Immature natural killer cell (primary cell): Measurements from ENCODE around the gene ATP6V1G2. TPM values are rescaled to one million over a fixed set of nuclear protein-coding genes. Genes with fewer than 3 reads are reported as not detected.

Source experiments
- DNase-seq, 3 donors: peaks; one replicate each; pipeline ENCODE4 v3.0.0; 2022; ENCODE audit warnings: mixed read lengths in 1 of 3
- H3K27ac Mint-ChIP-seq, 6 donors: one replicate each; pipeline ENCODE4 v1.8.0; 2020; ENCODE audit warnings: mixed read lengths in 6 of 6, mild to moderate bottlenecking in 5 of 6, inconsistent platforms in 4 of 6, moderate library complexity in 3 of 6
- H3K27me3 Mint-ChIP-seq, 3 donors: one replicate each; pipeline ENCODE4 v1.8.0; 2020 to 2021; ENCODE audit warnings: low read depth in 3 of 3, mild to moderate bottlenecking in 3 of 3, mixed read lengths in 3 of 3, moderate library complexity in 3 of 3, inconsistent platforms in 1 of 3
- H3K36me3 Mint-ChIP-seq, 3 donors: one replicate each; pipeline ENCODE4 v1.8.0; 2020; ENCODE audit warnings: mixed read lengths in 3 of 3, inconsistent platforms in 2 of 3, mild to moderate bottlenecking in 2 of 3
- H3K4me1 Mint-ChIP-seq, 2 donors: one replicate each; pipeline ENCODE4 v1.8.0; 2020; ENCODE audit warnings: inconsistent platforms in 2 of 2, mild to moderate bottlenecking in 2 of 2, mixed read lengths in 2 of 2, moderate library complexity in 1 of 2
- H3K4me3 Mint-ChIP-seq, 5 donors: one replicate each; pipeline ENCODE4 v1.8.0; 2020; ENCODE audit warnings: mild to moderate bottlenecking in 5 of 5, mixed read lengths in 5 of 5, inconsistent platforms in 3 of 5, moderate library complexity in 3 of 5
- H3K9me3 Mint-ChIP-seq, 6 donors: one replicate each; pipeline ENCODE4 v1.8.0; 2020; ENCODE audit warnings: mild to moderate bottlenecking in 6 of 6, mixed read lengths in 6 of 6, inconsistent platforms in 4 of 6, moderate library complexity in 3 of 6
- polyA plus RNA-seq, 3 donors: library from polyadenylated mRNA; unstranded; fragments of 300-500 nt; fragmentation: Illumina TruSeq; gene quantifications; one replicate each; pipeline ENCODE4 v1.2.3, GENCODE V29; 2021

Gene ATP6V1G2
- polyA plus RNA-seq, 3 donors from 2014 or later, result not detected

- peaks cover 13 to 27% (median 16%) of the 10 kb centered on the region in 3 donors for H3K27me3 Mint-ChIP-seq
Observed at GRCh38 chr6:31572041-31572911, 25.9 kb upstream of the ATP6V1G2 start, which contains the start of gene LTA. LTA (plus strand) TSS chr6:31572289; CDS start chr6:31572743, 454 bp downstream.

GRCh38 chr6:31569861-31570536 is 23.6 kb upstream of the ATP6V1G2 start:
- Mint-ChIP-seq H3K9me3 (no peaks in the 10 kb centered on the region), H3K4me3 (no peak overlapping the region), H3K27me3 (peaks cover 9 to 24% (median 12%) of the 10 kb centered on the region in 3 donors), H3K27ac (peak overlapping the region; percentile 50 to 91 (median 75)), H3K36me3 (no peaks in the 10 kb centered on the region), H3K4me1 (peaks cover 67 to 73% of the 10 kb centered on the region in 2 donors)
- DNase-seq, result no peak

More at GRCh38 chr6:31572041-31572911, 25.9 kb upstream of the ATP6V1G2 start, which contains the start of gene LTA:
- DNase-seq, result peak in 2 of 3 donors; percentile 50 to 65
- peaks cover 0 to 6% (median 4%) of the 10 kb centered on the region in 3 donors for H3K36me3 Mint-ChIP-seq
- peak within 1 kb of the TSS; percentile 76 to 90 (median 86) for H3K4me3 Mint-ChIP-seq
- peak within 1 kb of the TSS; percentile 86 to 98 (median 96) for H3K27ac Mint-ChIP-seq
- no peaks in the 10 kb centered on the region for H3K9me3 Mint-ChIP-seq
- peaks cover 87 to 92% of the 10 kb centered on the region in 2 donors for H3K4me1 Mint-ChIP-seq

- Mint-ChIP-seq H3K9me3 (no peaks in the 10 kb centered on the region), H3K4me3 (peak overlapping the region; percentile 36 to 73 (median 64)), H3K27ac (peak overlapping the region; percentile 91 to 97 (median 94)), H3K36me3 (peaks cover 0 to 4% (median 4%) of the 10 kb centered on the region in 3 donors), H3K27me3 (peaks cover 11 to 20% (median 11%) of the 10 kb centered on the region in 3 donors), H3K4me1 (peaks cover 56 to 59% of the 10 kb centered on the region in 2 donors)
- DNase-seq, result peak; percentile 72 to 81 (median 76)
Observed at GRCh38 chr6:31568537-31568961, 22.1 kb upstream of the ATP6V1G2 start.

- Mint-ChIP-seq H3K27me3 (peaks cover 11 to 20% (median 11%) of the 10 kb centered on the region in 3 donors), H3K36me3 (peaks cover 0 to 8% (median 8%) of the 10 kb centered on the region in 3 donors), H3K27ac (peak overlapping the region; percentile 91 to 97 (median 94)), H3K4me3 (peak overlapping the region; percentile 57 to 73 (median 64)), H3K4me1 (peaks cover 52 to 58% of the 10 kb centered on the region in 2 donors), H3K9me3 (no peaks in the 10 kb centered on the region)
- peak in 2 of 3 donors; percentile 52 to 53 for DNase-seq
Observed at GRCh38 chr6:31567531-31568370, 21.3 kb upstream of the ATP6V1G2 start.

- H3K27ac Mint-ChIP-seq, result peak overlapping the region; percentile 91 to 97 (median 95)
- H3K36me3 Mint-ChIP-seq, result peaks cover 3 to 15% (median 8%) of the 10 kb centered on the region in 3 donors
- peaks cover 5 to 24% (median 10%) of the 10 kb centered on the region in 3 donors for H3K27me3 Mint-ChIP-seq
Observed at GRCh38 chr6:31560697-31561058, 14.3 kb upstream of the ATP6V1G2 start.

GRCh38 chr6:31559958-31560696 is 13.7 kb upstream of the ATP6V1G2 start:
- H3K4me1 Mint-ChIP-seq, result peaks cover 64 to 68% of the 10 kb centered on the region in 2 donors
- peaks cover 3 to 21% (median 10%) of the 10 kb centered on the region in 3 donors for H3K27me3 Mint-ChIP-seq
- H3K9me3 Mint-ChIP-seq, result no peaks in the 10 kb centered on the region
- peaks cover 3 to 15% (median 8%) of the 10 kb centered on the region in 3 donors for H3K36me3 Mint-ChIP-seq
- H3K4me3 Mint-ChIP-seq, result peak overlapping the region; percentile 77 to 94 (median 83)
- DNase-seq, result peak; percentile 67 to 74 (median 71)
- H3K27ac Mint-ChIP-seq, result peak overlapping the region; percentile 91 to 97 (median 95)

More at GRCh38 chr6:31560697-31561058, 14.3 kb upstream of the ATP6V1G2 start:
- DNase-seq, result no peak
- Mint-ChIP-seq H3K9me3 (no peaks in the 10 kb centered on the region), H3K4me3 (peak overlapping the region; percentile 77 to 94 (median 83)), H3K4me1 (peaks cover 67 to 68% of the 10 kb centered on the region in 2 donors)

GRCh38 chr6:31559606-31559957 is 13.2 kb upstream of the ATP6V1G2 start:
- Mint-ChIP-seq H3K9me3 (no peaks in the 10 kb centered on the region), H3K36me3 (peaks cover 3 to 15% (median 8%) of the 10 kb centered on the region in 3 donors), H3K4me3 (peak overlapping the region; percentile 77 to 94 (median 83)), H3K4me1 (peaks cover 64 to 68% of the 10 kb centered on the region in 2 donors), H3K27ac (peak overlapping the region; percentile 91 to 97 (median 95)), H3K27me3 (peaks cover 2 to 19% (median 10%) of the 10 kb centered on the region in 3 donors)
- no peak for DNase-seq

GRCh38 chr6:31558631-31559500 is 12.5 kb upstream of the ATP6V1G2 start:
- no peaks in the 10 kb centered on the region for H3K9me3 Mint-ChIP-seq
- H3K27me3 Mint-ChIP-seq, result peaks cover 2 to 19% (median 10%) of the 10 kb centered on the region in 3 donors
- H3K4me3 Mint-ChIP-seq, result peak overlapping the region; percentile 77 to 94 (median 83)
- H3K36me3 Mint-ChIP-seq, result peaks cover 3 to 14% (median 7%) of the 10 kb centered on the region in 3 donors
- peak; percentile 69 to 77 (median 72) for DNase-seq
- H3K27ac Mint-ChIP-seq, result peak overlapping the region; percentile 91 to 97 (median 95)
- H3K4me1 Mint-ChIP-seq, result peaks cover 63 to 68% of the 10 kb centered on the region in 2 donors

GRCh38 chr6:31558318-31558625 is 11.9 kb upstream of the ATP6V1G2 start:
- H3K4me1 Mint-ChIP-seq, result peaks cover 61 to 67% of the 10 kb centered on the region in 2 donors

GRCh38 chr6:31557443-31558317 is 11.3 kb upstream of the ATP6V1G2 start:
- Mint-ChIP-seq H3K36me3 (peaks cover 0 to 7% (median 3%) of the 10 kb centered on the region in 3 donors), H3K4me3 (peak overlapping the region; percentile 27 to 94 (median 68)), H3K9me3 (no peaks in the 10 kb centered on the region), H3K27ac (peak overlapping the region in 5 of 6 donors; percentile 51 to 96 (median 59)), H3K27me3 (peaks cover 2 to 19% (median 8%) of the 10 kb centered on the region in 3 donors), H3K4me1 (peaks cover 58 to 63% of the 10 kb centered on the region in 2 donors)
- DNase-seq, result no peak

More at GRCh38 chr6:31558318-31558625, 11.9 kb upstream of the ATP6V1G2 start:
- no peak for DNase-seq
- H3K9me3 Mint-ChIP-seq, result no peaks in the 10 kb centered on the region
- H3K27ac Mint-ChIP-seq, result peak overlapping the region; percentile 91 to 97 (median 95)
- peaks cover 2 to 19% (median 8%) of the 10 kb centered on the region in 3 donors for H3K27me3 Mint-ChIP-seq
- peaks cover 3 to 10% (median 4%) of the 10 kb centered on the region in 3 donors for H3K36me3 Mint-ChIP-seq
- H3K4me3 Mint-ChIP-seq, result peak overlapping the region; percentile 77 to 94 (median 83)

GRCh38 chr6:31556307-31556706 is 9.9 kb upstream of the ATP6V1G2 start:
- Mint-ChIP-seq H3K9me3 (no peaks in the 10 kb centered on the region), H3K27me3 (peaks cover 4 to 19% (median 8%) of the 10 kb centered on the region in 3 donors), H3K36me3 (peaks cover 0 to 7% (median 5%) of the 10 kb centered on the region in 3 donors), H3K4me3 (peak overlapping the region in 1 of 5 donors; percentile 35), H3K4me1 (peaks cover 55 to 57% of the 10 kb centered on the region in 2 donors), H3K27ac (peak overlapping the region in 3 of 6 donors; percentile 12 to 45 (median 30))
- DNase-seq, result no peak
